ENCODE results near the gene DNAJC30.

DNA sequence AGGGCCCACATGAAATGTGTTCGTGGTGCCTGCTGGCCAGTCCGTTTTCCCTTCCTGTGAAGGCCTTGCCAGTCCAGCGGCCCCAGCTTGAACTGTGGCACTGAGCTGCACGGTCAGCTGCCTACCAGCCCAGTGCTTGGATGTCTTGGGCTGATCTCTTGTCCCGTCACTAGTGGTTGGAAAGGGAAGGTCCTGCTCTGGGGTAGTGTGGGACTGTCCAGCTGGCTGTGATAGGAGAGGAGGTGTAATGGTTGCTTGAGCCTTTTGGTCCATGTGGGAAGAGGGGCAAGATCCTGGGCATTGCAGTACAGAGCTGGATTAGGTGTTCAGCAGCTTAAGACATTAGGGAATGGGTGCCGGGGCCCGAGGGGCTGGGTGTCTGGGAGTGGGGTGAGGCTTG, 15.2 kb upstream of the DNAJC30 start:
- TF ChIP-seq, protein P1, sequence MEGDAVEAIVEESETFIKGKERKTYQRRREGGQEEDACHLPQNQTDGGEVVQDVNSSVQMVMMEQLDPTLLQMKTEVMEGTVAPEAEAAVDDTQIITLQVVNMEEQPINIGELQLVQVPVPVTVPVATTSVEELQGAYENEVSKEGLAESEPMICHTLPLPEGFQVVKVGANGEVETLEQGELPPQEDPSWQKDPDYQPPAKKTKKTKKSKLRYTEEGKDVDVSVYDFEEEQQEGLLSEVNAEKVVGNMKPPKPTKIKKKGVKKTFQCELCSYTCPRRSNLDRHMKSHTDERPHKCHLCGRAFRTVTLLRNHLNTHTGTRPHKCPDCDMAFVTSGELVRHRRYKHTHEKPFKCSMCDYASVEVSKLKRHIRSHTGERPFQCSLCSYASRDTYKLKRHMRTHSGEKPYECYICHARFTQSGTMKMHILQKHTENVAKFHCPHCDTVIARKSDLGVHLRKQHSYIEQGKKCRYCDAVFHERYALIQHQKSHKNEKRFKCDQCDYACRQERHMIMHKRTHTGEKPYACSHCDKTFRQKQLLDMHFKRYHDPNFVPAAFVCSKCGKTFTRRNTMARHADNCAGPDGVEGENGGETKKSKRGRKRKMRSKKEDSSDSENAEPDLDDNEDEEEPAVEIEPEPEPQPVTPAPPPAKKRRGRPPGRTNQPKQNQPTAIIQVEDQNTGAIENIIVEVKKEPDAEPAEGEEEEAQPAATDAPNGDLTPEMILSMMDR (IDR thresholded peaks at IDR 0.05) = no peak
- TF ChIP-seq EP300 (IDR thresholded peaks at IDR 0.05) = no peak

Data from tibial nerve (tissue), 4 donors.